GM19463 (cell line): ENCODE measurements around the gene B4GALNT3.

ENCODE experiments used
- ATAC-seq: cut with Tn5 transposase; IDR thresholded peaks from one replicate; pipeline ENCODE4 v1.9.1; 2021; ENCODE audit warnings: mild to moderate bottlenecking, moderate library complexity; ENCODE audit not compliant: unreplicated experiment

B4GALNT3 gene

DNA sequence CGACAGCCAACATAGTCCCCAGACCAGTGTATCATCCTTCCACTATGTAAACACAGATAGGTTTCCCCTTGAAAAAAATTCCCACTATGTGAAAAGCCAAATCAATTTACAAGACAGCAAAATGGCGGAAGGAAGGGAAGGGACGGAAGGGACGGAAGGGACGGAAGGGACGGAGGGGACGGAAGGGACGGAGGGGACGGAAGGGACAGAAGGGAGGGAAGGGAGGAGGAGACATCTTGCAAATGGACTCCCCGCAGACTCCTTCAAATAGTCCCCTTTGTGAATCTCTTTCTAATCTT lies 128.2 kb downstream of the B4GALNT3 start:
- no peak for ATAC-seq

DNA sequence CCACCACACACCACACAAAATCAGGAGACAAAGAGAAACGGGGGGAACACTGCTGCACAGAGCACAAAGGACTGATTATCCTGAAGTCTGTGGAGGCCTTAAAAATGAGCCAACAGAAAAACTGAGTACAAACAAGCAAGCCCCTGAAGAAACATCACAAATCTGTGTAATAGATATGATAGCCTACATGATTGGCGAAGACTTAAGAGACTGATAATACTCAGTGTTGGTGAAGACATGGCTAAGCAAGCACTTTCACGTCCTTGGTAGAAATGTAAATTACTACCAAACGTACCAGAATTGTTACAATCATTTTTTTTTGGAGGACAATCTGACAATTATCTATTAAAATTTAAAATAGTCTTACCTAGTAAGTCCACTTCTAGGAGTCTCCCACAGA lies 128.9 kb downstream of the B4GALNT3 start:
- ATAC-seq: no peak

DNA sequence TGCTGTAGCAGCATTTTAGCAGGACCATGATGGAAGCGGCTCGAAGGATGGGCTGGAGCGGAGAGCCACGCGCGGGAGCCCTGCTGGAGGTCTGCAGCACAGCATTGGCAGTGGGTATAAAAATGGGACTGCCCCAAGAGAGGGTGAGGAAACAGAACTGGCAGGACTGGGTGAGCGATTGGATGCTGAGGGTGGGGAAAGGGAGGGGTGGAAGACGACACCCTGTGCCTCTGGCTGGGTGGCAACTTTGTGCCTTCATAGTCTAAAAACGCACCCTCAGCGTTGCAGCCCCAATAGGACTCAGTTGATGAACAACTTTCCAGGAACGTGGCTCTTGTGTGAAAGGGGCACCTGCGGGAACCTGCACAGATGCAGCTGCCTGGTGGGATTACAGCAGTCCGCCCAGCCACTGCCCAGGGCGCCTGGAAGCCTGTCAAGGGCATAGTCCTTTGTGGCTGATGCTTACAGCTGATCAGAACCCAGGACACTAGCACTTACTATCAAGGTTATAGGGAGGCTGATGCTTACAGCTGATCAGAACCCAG lies 130.5 kb downstream of the B4GALNT3 start:
- no peak for ATAC-seq

DNA sequence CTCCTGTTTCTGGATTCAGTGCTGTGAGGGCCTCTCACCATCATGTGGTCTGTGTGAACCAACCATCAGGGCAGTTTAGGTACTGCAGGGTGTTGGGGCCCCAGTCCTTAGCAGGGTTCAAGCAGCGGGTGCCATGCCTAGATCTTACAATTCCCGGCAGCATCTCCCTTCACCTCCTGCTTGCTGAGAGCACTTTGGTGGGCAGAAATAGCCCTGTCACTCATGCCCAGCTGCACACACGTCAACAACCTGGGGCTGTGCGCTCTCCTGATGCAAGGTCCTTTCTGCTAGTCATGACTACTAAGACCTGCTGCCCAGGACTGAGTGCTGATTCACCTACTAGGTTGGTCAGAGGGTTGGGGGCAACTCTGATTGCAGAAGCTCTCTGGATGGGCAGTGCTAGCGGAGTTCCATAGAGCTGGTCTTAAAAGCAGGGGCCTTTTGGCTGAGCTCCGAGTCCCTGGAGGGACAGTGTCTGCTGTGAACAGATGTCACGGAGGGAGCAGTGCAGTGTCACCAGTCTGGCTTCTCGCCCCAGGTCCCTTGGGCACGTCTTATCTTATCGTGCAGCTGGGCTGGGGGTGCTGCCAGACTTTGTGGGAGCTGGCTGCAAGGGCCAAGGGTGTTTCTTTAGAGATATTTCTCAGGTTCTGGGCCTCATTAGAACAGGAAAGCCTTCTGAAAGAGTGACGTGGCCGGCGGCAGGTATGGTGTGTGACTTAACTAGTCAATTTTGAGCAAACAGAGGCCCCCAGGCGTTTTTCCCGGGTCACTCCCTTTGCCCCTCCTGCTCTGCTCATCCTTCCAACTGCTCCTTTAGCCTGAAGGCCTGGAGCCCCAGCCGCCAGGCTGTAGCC lies 131.7 kb downstream of the B4GALNT3 start:
- no peak for ATAC-seq

DNA sequence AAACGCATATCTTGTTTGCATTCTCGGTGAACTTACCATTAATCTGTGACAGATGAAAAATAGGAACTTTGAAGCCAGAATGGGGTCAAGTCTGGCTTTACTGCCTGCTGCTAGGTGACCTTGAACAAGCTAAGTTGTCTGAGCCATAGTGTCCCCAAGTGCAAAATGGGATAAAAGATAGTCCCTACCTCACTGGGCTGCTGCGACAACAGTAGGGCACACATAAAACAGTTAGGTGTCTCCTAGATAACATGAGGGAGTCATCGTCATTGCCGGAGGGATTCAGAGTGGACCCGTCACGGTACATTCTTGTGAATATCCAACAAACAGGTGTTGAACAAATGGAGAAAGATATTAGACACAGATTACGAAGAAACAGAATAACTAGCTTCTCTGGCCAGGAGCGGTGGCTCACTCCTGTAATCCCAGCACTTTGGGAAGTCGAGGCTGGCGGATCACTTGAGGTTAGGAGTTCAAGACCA lies 132.3 kb downstream of the B4GALNT3 start:
- ATAC-seq: no peak

DNA sequence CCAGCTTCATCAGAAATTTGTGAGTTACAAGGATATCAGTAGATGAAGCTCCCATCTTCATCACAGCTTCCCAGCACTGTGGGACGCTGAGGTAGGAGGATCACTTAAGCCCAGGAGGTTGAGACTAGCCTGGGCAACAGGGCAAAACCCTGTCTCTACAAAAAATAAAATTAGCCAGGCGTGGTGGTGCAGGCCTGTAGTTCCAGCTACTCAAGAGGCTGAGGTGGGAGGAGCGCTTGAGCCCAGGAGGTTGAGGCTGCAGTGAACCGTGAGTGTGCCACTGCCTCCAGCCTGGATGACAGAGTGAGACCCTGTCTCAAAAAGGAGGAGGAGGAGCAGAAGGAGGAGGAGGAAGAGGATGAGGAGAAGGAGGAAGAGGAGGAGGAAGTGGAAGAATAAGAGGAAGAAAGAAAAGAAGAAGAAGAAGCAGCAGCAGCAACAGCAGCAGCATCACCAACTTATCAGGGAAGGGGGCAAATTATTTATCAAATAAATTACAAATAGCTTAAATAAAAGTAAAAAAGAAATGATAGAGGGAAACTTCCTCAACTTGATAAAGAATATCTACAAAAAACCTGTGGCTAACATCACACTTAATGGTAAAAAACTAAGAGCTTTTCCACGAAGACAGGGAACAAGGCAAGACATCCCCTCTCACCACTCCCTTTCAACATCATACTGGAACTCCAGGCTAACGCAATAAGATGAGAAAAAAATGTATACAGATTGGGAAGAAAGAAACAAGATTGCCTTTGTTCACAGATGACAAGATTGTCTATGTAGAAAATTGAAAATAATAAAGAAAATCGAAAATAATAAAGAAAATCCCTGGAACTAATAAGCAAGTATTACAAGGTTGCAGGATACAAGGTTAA lies 133.9 kb downstream of the B4GALNT3 start:
- no peak for ATAC-seq

DNA sequence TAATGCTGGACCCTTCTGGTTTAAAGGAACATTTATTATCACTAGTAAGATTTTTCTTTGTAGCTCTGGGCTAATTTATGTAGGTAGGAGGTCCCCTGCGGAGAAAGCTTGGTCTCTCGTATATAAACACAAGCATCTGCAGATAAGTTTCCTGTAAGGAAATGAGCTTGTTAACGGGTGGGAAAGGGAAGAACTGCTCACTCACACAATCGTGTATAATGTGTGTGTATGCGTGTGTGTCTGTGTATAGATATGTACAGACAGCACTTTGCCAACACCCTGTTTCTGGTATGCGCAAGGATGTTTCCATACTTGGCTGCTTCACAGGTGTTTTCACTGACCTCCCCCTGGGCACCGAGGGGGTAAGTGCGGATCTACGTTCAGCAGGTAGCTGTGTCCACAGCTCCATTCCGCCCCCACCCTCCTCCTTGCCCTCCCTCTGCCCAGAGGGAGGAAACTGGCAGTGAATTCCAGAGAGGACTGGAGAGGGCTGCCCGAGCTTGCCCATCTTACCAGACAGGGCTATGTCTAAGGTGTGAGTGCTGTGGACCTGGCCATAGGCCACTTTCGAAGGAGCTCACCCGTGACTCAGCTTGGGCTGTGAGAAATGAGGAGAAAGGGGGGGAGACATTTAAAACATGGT lies 138.3 kb downstream of the B4GALNT3 start:
- ATAC-seq: no peak

DNA sequence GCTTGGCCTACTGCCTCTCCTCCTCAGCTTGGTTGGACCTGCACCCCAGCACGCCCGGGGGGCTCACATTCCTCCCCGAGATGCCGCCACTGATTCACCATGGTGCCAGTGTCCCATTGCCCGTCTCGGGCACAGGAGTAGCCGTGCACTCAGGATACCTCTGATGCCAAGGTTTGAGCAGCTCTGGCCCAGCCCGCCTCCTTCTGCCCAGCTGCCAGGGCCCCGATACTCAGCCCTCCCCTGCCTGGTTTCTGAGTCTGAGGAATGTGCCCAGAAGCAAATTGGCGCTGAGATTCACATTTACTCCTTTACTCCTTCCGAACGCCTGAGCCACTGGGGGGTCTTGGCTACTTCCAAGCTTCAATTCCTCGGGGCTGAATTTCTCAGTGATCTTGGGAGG lies 140.0 kb downstream of the B4GALNT3 start:
- ATAC-seq: no peak

DNA sequence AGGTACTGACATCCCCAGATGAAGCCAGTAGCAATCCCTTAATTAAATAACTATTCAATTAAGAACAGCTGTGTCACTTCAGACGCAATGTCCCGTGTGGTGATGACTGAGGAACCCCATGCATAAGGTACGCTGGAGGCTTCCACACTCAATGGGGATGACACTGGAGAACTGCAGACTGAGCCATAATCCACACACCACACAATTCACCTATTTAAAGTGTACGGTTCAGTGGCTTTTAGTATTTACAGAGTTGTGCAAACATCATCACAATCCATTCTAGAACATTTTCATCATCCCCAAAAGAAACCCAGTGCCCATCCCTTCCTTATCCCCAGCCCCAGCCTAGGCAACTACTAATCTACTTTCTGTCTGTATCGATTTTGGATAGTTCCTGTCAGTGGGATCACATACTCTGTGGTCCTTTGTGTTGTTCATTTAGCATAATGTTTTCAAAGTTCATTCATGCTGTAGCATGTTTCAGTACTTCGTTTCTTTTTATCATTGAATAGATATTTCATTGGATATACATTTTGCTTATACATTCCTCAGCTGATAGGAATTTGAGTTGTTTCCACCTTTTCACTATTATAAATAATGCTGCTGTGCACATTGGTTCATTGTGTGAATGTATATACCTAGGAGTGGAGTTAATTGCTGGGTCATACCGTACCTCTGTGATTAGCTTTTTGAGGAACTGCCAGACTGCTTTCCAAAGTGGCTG lies 142.4 kb downstream of the B4GALNT3 start:
- ATAC-seq: no peak

DNA sequence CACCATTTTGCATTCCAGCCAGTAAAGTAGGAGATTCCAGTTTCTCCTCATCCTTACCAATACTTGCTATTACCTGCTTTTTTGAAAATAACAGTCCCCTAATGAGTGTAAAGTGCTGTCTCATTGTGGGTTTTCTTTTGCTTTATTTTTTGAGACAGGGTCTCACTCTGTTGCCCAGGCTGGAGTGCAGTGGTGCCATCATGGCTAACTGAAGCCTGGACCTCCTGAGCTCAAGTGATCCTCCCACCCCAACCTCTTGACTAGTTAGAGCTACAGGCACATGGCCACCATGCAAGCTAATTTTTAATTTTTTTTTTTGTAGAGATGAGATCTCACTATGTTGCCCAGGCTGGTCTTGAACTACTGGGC lies 142.9 kb downstream of the B4GALNT3 start:
- ATAC-seq: no peak

DNA sequence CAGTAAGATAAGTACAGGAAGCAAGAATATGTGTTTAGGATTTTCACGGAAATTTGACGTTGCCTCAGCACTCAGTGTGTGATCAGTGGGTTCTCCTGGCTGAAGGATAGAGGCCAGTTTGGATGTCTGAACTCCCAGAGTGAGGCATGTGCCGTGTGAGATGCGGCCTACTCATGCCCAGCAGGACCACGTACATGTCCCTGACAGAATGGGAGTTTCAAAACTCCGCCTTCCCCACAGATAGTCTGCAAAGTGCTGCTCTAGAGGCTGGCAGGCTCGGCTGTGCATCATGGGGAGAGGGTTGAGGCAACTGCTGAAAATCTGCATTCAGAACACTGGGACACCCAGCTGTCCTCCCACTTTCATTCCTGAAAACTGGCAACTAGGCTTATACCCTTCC lies 145.2 kb downstream of the B4GALNT3 start:
- ATAC-seq: no peak

DNA sequence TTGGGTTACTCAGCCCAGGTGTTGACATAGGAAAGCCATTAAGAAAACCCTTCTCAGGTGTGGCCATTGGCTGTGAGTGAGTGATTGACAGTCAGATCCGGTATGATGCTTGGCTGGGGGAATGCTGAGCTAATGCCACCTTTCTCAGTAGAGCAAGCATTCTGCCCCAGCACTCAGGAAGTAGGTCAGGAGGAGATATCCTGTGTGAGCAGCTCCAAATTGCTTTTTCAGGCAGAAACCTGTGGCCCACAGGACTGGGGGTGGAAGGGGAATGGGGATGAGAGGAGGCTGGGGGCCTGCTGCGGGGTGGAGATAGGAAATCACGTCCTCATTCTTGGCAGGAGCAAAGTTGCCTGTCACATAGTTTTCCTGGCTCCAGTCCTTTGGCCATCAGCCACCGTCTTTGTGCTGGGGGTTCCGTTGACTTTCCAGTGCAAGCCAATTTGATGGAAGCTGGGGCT lies 147.8 kb downstream of the B4GALNT3 start:
- ATAC-seq: no peak

DNA sequence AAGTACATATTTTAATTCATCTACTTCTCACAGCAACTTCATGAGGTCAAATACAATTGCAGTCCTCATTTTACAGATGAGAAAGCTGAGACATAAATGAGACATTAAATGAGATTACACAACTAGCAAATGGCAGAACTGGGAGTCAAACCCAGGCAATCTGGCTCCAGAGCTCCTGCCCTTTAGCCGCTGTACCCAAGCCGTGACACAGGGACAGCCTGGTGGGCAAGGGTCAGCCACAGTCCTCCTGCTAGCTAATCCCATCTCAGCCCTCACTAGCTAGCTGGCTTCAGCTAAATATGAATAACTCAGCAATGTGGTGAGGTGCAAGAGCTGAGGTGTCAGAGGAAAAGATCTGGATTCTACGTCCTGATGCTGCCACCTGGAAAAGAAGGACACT lies 148.7 kb downstream of the B4GALNT3 start:
- ATAC-seq: no peak

DNA sequence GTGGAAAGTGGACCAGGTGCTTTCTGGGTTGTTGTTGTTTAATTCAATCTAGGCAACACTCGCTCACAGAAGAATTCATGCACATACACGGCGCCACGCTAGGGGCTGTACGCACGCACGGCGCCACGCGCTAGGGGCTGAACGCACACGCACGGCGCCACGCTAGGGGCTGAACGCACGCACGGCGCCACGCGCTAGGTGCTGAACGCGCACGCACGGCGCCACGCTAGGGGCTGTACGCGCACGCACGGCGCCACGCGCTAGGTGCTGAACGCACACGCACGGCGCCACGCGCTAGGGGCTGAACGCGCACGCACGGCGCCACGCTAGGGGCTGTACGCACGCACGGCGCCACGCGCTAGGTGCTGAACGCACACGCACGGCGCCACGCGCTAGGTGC lies 149.2 kb downstream of the B4GALNT3 start:
- no peak for ATAC-seq

DNA sequence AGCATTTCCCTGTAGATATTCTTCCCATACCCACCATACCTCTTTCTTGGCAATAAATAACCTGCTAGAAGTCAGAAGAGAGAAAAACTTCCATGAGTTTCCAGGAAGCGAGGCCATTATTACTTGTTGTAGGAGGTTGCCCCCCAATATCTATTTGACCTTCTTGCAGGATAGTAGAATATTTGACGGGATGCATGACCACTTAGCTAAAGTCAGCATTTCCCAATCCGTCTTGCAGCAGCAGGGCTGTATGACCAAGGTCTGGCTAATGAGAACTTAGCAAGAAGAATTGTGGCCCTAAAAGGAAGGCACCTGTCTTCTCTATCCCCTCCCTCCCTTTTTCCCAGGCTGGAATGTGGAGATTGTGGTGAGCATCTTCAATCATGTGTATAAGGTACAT lies 152.0 kb downstream of the B4GALNT3 start:
- ATAC-seq: no peak

DNA sequence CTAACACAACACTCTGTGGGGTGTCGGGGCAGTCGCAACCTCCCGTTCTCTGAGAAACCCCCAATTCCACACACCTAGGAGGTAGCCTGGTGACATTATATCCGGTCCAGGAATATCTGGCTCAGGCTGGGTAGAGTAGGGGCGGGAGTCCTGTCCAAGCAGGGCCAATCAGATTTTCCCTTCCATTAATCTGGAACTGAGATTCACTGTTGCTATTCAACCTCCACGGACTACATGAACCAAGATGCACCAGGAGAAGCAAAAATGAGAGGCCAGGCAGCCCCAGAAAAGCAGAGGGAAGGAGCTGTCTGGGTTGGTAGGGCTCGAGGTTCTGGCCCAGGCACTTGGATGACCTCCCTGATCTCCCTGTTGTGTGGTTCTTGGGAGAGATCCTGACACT lies 152.6 kb downstream of the B4GALNT3 start:
- no peak for ATAC-seq

DNA sequence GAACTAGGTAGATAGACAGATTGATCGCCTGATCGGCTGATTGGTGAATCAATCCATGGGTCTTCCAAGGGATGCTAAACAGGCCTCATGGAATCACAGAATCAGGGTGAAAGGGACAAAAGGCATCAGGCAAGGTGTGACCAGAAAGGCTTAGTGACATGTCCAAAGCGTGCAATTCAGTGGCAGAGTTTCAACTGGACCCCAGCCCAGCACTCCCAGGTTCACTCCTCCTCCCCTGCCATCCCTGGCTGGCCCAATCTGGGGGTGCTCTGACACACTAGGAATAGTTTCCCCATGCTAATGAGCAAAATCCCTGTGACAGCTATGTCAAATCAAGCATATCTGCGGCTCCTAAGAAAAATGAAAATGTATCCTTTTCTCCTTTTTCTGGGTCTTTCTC lies 153.1 kb downstream of the B4GALNT3 start:
- ATAC-seq: no peak
